Ascending aorta (tissue), 2 donors: ENCODE results near the gene USP44. TPM values are rescaled to one million over a fixed set of nuclear protein-coding genes. Genes with fewer than 3 reads are reported as not detected.

ENCODE experiments used
- DNase-seq, 2 donors: peaks; one replicate each; pipeline ENCODE4 v3.0.0-alpha.2; 2019; ENCODE audit warnings: low spot score in 2 of 2
- H3K27ac ChIP-seq, 2 donors: fragments of 200-600 bp; sonication (generic); one replicate each; pipeline ENCODE4 v1.5.1; 2016 to 2017; ENCODE audit warnings: mild to moderate bottlenecking in 1 of 2
- H3K27me3 ChIP-seq: fragments of 200-600 bp; sonication (generic); one replicate; pipeline ENCODE4 v1.5.1; 2017
- H3K36me3 ChIP-seq, 2 donors: fragments of 200-600 bp; sonication (generic); one replicate each; pipeline ENCODE4 v1.5.1; 2016
- H3K4me1 ChIP-seq, 2 donors: fragments of 200-600 bp; sonication (generic); one replicate each; pipeline ENCODE4 v1.5.1; 2016 to 2017; ENCODE audit warnings: mild to moderate bottlenecking in 1 of 2
- H3K4me3 ChIP-seq, 2 donors: fragments of 200-600 bp; sonication (generic); one replicate each; pipeline ENCODE4 v1.5.1; 2016 to 2017; ENCODE audit warnings: mild to moderate bottlenecking in 1 of 2
- H3K9me3 ChIP-seq, 2 donors: fragments of 200-600 bp; sonication (generic); one replicate each; pipeline ENCODE4 v1.5.1; 2016
- CTCF ChIP-seq, 3 experiments: fragments of 200-600 bp in 2 of 3; fragments of 450-650 bp in 1 of 3; sonication (generic) in 2 of 3; IDR thresholded peaks; one replicate each; pipeline ENCODE4 v1.5.1; 2016 to 2019; ENCODE audit warnings: antibody characterized with exemption in 3 of 3, mild to moderate bottlenecking in 1 of 3, moderate library complexity in 1 of 3
- intact Hi-C: fragments of 100-400 bp; cut with DNase I; formaldehyde crosslinking; loops from one replicate; pipeline ENCODE4 v1.15.1; 2023
- total RNA-seq: library from RNA; depleted of rRNA; stranded (reverse); fragments of >200 nt; gene quantifications from one replicate; pipeline ENCODE4 v1.1.0, GENCODE V29; 2016

The USP44 gene
- total RNA-seq, 1 donor from 2014 or later: 5.7 TPM

- intact Hi-C loops: no loop called here
- peak overlapping the region in 1 of 2 donors; percentile 25 for H3K27ac ChIP-seq
- no peak overlapping the region for H3K4me3 ChIP-seq
- H3K36me3 ChIP-seq: peaks cover 21 to 39% of the 10 kb centered on the region in 2 donors
- no peak for DNase-seq
- H3K27me3 ChIP-seq: no peaks in the 10 kb centered on the region
- peaks cover under 1 to 24% of the 10 kb centered on the region in 2 donors for H3K4me1 ChIP-seq
- TF ChIP-seq CTCF (IDR thresholded peaks at IDR 0.05): no peak
- no peaks in the 10 kb centered on the region for H3K9me3 ChIP-seq
Measured at GRCh38 chr12:95481072-95481471, 70.2 kb downstream of the USP44 start.

GRCh38 chr12:95480230-95480629, 71.0 kb downstream of the USP44 start:
- no peaks in the 10 kb centered on the region for H3K9me3 ChIP-seq
- H3K27ac ChIP-seq: peak overlapping the region; percentile 25 to 35
- no peak for TF ChIP-seq CTCF (IDR thresholded peaks at IDR 0.05)
- H3K4me3 ChIP-seq: no peak overlapping the region
- peaks cover 16 to 40% of the 10 kb centered on the region in 2 donors for H3K36me3 ChIP-seq
- intact Hi-C loops: no loop called here
- H3K27me3 ChIP-seq: no peaks in the 10 kb centered on the region
- peaks cover 3 to 31% of the 10 kb centered on the region in 2 donors for H3K4me1 ChIP-seq
- DNase-seq: no peak

DNA sequence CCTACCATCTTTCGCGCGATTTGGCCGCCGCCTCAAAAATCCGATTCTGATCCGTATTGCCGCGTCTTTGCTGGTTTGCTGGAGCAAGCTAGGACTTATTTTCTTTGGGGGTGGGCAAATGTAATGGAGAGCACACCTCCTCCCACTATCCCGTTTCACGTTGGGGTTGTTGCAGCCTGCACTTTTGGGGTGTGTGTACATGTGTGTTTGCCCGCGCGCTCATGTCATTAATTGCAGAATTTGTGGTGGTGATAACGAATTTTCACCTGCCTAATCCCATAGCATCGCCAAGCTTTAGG, 76.7 kb downstream of the USP44 start:
- Histone ChIP-seq H3K4me3 (peak overlapping the region; percentile 72 to 97), H3K4me1 (peaks cover 3 to 28% of the 10 kb centered on the region in 2 donors), H3K9me3 (no peaks in the 10 kb centered on the region), H3K27me3 (no peaks in the 10 kb centered on the region), H3K27ac (peak overlapping the region; percentile 94 to 96), H3K36me3 (peaks cover 11 to 33% of the 10 kb centered on the region in 2 donors)
- TF ChIP-seq CTCF (IDR thresholded peaks at IDR 0.05): no peak
- intact Hi-C loops: loop anchor here (5.0 to 10.0 kb wide), 3 partner anchors 132 to 360 kb away; partner anchors contain the start of genes FGD6 and VEZT
- no peak for DNase-seq

DNA sequence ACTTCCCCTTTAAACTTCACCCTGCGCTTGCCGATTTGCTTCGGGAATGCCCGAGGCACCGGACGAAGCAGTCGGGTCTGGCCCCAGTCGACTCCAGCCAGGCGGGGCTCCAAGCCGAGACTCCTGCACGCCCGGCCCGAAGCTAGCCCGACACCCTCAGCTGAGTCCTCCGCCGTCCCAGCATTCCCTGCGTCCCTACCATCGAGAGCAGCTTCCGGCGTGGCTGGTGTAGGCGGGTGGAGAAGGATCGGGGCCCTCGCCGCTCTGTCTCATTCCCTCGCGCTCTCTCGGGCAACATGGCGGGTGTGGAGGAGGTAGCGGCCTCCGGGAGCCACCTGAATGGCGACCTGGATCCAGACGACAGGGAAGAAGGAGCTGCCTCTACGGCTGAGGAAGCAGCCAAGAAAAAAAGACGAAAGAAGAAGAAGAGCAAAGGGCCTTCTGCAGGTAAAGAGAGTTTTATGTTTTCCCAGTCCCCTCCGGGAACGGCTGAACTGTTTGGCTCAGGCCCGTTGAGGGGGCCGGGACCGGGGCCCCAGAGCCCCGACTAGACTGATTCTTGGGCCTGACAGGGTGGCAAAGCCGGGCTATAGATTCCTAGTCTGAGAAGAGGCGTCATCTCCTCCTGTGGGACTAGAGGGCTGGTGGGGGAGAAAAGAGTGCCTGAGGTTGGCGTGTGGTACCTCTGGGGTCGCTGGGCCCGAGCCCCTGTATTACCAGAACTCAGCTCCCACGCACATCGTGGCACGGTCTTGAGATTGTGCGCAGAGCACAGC, 77.2 kb downstream of the USP44 start, which contains the start of gene METAP2:
METAP2 (plus strand) TSS at position 269 of the 776 bp plus-strand sequence; CDS start at position 297, 28 bp downstream.
- intact Hi-C loops: loop anchor here (1.0 to 10.0 kb wide), 5 partner anchors 57 to 359 kb away; partner anchors contain the start of genes FGD6 and VEZT
- peaks cover 8 to 30% of the 10 kb centered on the region in 2 donors for H3K36me3 ChIP-seq
- no peaks in the 10 kb centered on the region for H3K27me3 ChIP-seq
- peaks cover 3 to 25% of the 10 kb centered on the region in 2 donors for H3K4me1 ChIP-seq
- H3K27ac ChIP-seq: peak within 1 kb of the TSS; percentile 94 to 96
- no peaks in the 10 kb centered on the region for H3K9me3 ChIP-seq
- peak; percentile 83 to 98 for DNase-seq
- TF ChIP-seq CTCF (IDR thresholded peaks at IDR 0.05): no peak
- peak within 1 kb of the TSS; percentile 72 to 97 for H3K4me3 ChIP-seq

DNA sequence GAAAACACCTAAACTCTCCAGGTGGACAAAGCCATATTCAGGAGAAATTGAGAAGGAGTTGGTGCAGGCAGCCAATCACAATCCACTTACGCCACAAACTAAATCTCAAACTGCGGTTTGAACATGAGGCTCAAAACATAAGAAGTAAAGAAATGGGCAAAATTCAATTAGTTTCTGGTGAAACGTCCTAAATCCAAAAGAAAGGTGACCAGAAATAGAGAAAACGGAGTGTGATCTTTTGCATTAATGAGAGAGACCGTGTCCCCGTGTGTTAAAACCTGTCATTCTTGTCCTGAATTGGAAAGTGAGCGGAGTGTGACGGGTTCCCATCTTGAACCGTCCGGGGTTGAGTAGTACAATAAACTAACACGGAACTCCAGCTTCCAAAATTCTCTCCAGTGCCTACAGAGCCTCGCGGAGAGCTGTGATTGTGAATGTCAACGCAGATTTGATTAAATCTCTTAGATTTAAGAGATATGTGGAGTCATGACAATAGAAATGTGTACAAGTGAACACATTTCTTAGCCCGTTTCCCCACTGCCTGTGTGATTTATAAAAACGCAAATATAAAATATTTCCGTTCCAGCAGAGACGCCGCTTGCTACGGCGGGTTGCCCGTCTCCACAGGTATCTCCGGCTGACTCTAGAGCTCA, 77.9 kb downstream of the USP44 start:
- peak overlapping the region; percentile 94 to 96 for H3K27ac ChIP-seq
- DNase-seq: peak in 1 of 2 donors; percentile 69
- no peak for TF ChIP-seq CTCF (IDR thresholded peaks at IDR 0.05)
- H3K4me3 ChIP-seq: peak overlapping the region; percentile 72 to 97
- intact Hi-C loops: loop anchor here (1.0 to 10.0 kb wide), 5 partner anchors 56 to 359 kb away; partner anchors contain the start of genes FGD6 and VEZT
- no peaks in the 10 kb centered on the region for H3K27me3 ChIP-seq
- H3K9me3 ChIP-seq: no peaks in the 10 kb centered on the region
- H3K36me3 ChIP-seq: peaks cover 5 to 22% of the 10 kb centered on the region in 2 donors
- H3K4me1 ChIP-seq: peaks cover 3 to 18% of the 10 kb centered on the region in 2 donors
